IPS DF 4.7 (cell line): ENCODE measurements around the gene AREL1.

ENCODE experiments used
- DNase-seq: peaks from one replicate; pipeline ENCODE4 v3.0.0-alpha.2; 2013; ENCODE audit warnings: low spot score; ENCODE audit errors: extremely low read depth

Gene AREL1

DNA sequence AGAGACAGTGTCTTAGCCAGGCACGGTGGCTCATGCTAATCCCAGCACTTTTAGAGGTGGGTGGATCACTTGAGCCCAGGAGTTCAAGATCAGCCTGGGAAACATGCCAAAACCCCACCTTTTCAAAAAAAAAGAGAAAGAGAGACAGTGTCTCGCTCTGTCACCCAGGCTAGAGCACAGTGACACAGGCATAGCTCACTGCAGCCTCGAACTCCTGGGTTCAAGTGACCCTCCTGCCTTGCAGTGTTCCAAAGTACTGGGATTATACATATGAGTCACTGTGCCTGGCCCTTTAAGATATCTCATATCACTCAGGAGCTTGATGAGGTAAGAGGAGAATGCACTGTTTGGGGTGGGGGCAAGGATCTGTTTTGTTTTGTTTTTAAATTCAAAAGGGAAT, 52.7 kb downstream of the AREL1 start:
- no peak for DNase-seq

- DNase-seq, result no peak
These were observed 54.2 kb downstream of the AREL1 start for GRCh38 chr14:74658535-74659131.

DNA sequence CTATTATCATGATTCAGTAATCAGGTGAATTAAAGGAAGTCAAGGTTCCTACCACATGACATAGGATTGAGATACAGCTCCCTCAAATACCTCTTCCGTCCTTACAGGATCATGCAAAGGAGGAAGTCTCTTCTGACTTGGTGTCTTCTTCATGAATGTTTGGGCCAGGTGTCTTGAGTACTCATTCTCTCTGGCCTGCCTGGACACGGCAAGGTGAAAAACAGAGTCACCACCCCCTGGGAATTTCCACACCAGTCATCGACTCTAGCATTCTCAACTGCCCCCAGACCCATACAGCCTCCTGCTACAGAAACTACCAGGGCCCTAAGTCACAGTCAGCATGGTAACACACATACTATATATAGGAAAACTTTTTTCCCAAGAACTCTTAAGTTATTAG, 55.9 kb downstream of the AREL1 start:
- DNase-seq, result no peak

- DNase-seq, result no peak
These were observed 57.1 kb downstream of the AREL1 start for GRCh38 chr14:74655599-74656395.

GRCh38 chr14:74654931-74655330, 57.9 kb downstream of the AREL1 start:
- no peak for DNase-seq

- no peak for DNase-seq
These were observed 59.3 kb downstream of the AREL1 start for GRCh38 chr14:74653386-74654138.

DNA sequence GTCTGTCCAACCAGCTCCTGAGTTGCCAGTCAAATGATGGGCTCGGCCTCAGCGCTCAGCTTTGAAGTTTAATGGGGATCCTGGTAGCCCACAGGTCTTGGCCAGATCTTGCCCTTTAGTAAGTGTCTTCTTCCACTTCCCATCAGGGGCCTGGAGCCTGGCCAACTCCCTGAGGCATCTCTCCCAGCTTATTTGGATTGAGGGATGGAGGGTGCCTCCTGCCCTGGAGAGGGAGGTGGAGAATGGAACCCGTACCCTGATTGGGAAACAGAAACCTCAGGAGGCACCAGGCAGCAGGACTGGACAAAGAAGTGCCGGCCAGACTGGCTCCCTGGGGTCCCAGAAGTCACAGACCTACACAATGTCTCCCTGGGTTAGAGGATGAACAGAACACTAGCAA, 60.3 kb downstream of the AREL1 start:
- DNase-seq, result no peak

DNA sequence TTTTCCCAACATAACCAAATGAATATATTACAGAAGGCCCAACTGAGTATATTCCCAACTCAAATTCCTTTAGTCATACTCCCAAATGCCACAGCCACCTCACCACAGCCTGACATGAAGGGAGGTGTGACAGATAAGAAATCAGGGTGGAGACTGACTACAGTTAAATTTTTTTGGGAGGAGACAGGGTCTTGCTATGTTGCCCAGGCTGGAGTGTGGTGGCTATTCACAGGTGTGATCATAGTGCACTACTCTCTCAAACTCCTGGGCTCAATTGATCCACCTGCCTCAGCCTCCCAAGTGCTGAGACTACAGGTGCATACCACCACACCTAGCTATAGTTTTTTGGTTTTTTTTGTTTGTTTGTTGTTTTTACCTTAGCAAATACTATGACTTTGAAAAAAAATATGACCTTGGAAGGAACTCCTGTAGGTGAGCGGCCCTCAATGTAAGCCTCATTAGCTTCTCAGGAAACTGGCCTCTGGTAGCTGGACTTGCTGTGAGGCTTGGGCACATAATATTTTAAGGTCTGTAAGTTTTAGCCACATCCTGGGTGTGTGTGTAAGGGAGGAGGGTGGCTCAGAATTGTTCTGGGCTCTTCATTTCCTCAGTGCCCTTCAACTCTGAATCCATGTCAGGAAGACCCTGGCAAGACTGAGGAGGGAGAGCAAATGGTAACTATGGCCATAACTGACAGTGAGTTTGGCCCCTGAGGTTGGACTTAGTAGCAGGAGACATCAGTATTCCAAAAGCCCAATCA, 61.8 kb downstream of the AREL1 start:
- DNase-seq, result no peak

- DNase-seq, result no peak
These were observed 63.2 kb downstream of the AREL1 start for GRCh38 chr14:74649673-74650072.

GRCh38 chr14:74649167-74649566, 63.7 kb downstream of the AREL1 start:
- no peak for DNase-seq

DNA sequence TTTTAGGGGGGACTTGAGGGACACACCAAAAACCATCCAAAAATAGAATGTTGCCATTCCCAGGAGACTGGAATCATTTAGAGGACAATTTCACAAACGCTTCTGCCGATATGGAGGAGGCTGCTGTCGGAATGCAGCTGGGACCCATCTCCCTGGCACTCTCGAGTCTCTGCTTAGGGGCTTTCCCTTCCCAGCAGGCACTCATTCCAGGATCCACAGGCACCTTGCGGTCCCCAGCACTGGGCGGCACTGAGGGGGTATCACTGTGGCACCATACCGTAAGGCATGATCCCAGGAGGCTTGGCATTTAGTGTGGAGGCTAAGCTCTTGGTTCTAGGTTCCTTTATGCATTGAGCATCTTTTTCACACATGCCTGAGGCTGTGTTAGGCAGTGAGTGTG, 64.3 kb downstream of the AREL1 start:
- DNase-seq, result no peak

GRCh38 chr14:74647678-74648461, 65.0 kb downstream of the AREL1 start:
- DNase-seq, result no peak

- DNase-seq, result no peak
These were observed 65.7 kb downstream of the AREL1 start for GRCh38 chr14:74647061-74647677.

GRCh38 chr14:74645756-74646470, 67.0 kb downstream of the AREL1 start:
- no peak for DNase-seq

- no peak for DNase-seq
These were observed 67.6 kb downstream of the AREL1 start for GRCh38 chr14:74645244-74645643.

- DNase-seq, result no peak
These were observed 71.1 kb downstream of the AREL1 start for GRCh38 chr14:74641601-74642391.

DNA sequence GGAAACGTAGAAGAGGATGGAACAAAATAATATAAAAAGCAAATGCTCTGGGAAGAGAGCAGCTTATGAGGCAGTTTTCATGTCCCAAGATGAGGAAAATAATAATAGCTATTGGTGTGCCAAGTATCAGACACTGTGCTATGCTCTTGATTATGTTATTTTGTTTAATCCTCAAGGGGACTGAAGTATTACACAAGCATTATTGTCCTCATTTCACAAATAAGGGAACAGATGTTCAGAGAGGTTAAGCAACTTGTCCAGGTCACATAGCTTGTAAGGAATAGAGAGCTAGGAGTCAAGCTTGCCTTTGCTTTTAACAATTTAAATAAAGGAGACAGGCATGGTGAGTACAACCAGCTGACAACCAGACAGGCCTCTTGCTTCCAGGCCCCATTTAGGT, 73.9 kb downstream of the AREL1 start:
- no peak for DNase-seq

- no peak for DNase-seq
These were observed 74.8 kb downstream of the AREL1 start for GRCh38 chr14:74638066-74638465.

GRCh38 chr14:74637178-74637550, 75.7 kb downstream of the AREL1 start:
- DNase-seq, result no peak
